Measurements from ENCODE around the gene HUS1B. TPM values are rescaled to one million over a fixed set of nuclear protein-coding genes. Genes with fewer than 3 reads are reported as not detected.

The HUS1B gene
- total RNA-seq, 1 experiment from 2014 or later, result 0.79 TPM

GRCh38 chr6:689223-689622 lies 32.3 kb upstream of the HUS1B start:
- Mint-ChIP-seq H3K4me3 (ENCODE audit: unreplicated experiment) (no peak overlapping the region), H3K9me3 (ENCODE audit: unreplicated experiment) (no peaks in the 10 kb centered on the region), H3K36me3 (ENCODE audit: insufficient read depth, unreplicated experiment) (peaks cover 15% of the 10 kb centered on the region), H3K27ac (ENCODE audit: unreplicated experiment) (no peak overlapping the region), H3K4me1 (ENCODE audit: low read depth, unreplicated experiment) (peaks cover 12% of the 10 kb centered on the region), H3K27me3 (ENCODE audit: insufficient read depth, unreplicated experiment) (no peaks in the 10 kb centered on the region)
- intact Hi-C loops (cut with micrococcal nuclease; ENCODE audit: unreplicated experiment), result loop anchor here (5.0 kb wide), 1 partner anchor 72 kb away; no protein-coding TSS in a partner anchor
- ChIA-PET POLR2A (no interaction called here), CTCF (no interaction called here)
- H3K27me3 ChIP-seq (replicated peaks; ENCODE audit: control insufficient read depth, insufficient read depth, low read length), result no peaks in the 10 kb centered on the region
- H3K4me1 ChIP-seq, result 0 out of 2 replicates have a peak, but pooled peaks cover 3% of the 10 kb centered on the region
- DNase-seq, result no peak
- TF ChIP-seq, protein P1, sequence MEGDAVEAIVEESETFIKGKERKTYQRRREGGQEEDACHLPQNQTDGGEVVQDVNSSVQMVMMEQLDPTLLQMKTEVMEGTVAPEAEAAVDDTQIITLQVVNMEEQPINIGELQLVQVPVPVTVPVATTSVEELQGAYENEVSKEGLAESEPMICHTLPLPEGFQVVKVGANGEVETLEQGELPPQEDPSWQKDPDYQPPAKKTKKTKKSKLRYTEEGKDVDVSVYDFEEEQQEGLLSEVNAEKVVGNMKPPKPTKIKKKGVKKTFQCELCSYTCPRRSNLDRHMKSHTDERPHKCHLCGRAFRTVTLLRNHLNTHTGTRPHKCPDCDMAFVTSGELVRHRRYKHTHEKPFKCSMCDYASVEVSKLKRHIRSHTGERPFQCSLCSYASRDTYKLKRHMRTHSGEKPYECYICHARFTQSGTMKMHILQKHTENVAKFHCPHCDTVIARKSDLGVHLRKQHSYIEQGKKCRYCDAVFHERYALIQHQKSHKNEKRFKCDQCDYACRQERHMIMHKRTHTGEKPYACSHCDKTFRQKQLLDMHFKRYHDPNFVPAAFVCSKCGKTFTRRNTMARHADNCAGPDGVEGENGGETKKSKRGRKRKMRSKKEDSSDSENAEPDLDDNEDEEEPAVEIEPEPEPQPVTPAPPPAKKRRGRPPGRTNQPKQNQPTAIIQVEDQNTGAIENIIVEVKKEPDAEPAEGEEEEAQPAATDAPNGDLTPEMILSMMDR (IDR thresholded peaks at IDR 0.05; ENCODE audit: insufficient read depth in 1 of 2, low read depth in 1 of 2, low read length in 1 of 2, severe bottlenecking in 1 of 2, unreplicated experiment in 1 of 2), result no peak
- H3K9me3 ChIP-seq, result no peaks in the 10 kb centered on the region
- H3K36me3 ChIP-seq (ENCODE audit: control insufficient read depth, insufficient read depth, low read length), result no peaks in the 10 kb centered on the region
- no TSS peak for BruUV-seq (replicated peaks)
- no peak overlapping the region for H3K4me3 ChIP-seq (ENCODE audit: low read depth, low read length)

DNA sequence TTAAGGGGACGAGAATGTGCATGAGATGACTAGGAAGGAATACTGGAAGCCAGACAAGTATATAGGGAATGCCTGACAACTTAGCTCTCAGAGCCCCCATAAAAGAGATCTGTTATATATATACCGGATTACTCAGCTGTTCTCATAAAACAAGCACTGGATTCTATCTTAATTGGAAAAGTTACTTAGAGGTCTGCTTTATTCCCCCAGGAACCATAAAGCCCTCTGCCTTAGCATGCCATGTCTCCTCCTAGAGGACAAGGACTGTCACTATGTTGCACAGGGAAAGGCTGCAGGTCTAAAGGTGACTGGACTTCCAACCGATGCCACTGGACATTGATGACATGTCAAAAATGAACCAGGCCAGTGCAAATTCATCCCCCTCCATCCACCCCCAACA lies 29.6 kb upstream of the HUS1B start:
- intact Hi-C loops (cut with micrococcal nuclease; ENCODE audit: unreplicated experiment), result loop anchor here (5.0 kb wide), 1 partner anchor 69 kb away; no protein-coding TSS in a partner anchor
- TF ChIP-seq, protein P1 (IDR thresholded peaks at IDR 0.05; ENCODE audit: insufficient read depth in 1 of 2, low read depth in 1 of 2, low read length in 1 of 2, severe bottlenecking in 1 of 2, unreplicated experiment in 1 of 2), result peak; percentile 28 to 57
- DNase-seq, result peak in 1 of 2 experiments; percentile 21
- Mint-ChIP-seq H3K36me3 (ENCODE audit: insufficient read depth, unreplicated experiment) (peaks cover 7% of the 10 kb centered on the region), H3K9me3 (ENCODE audit: unreplicated experiment) (no peaks in the 10 kb centered on the region), H3K4me3 (ENCODE audit: unreplicated experiment) (no peak overlapping the region), H3K27me3 (ENCODE audit: insufficient read depth, unreplicated experiment) (no peaks in the 10 kb centered on the region), H3K27ac (ENCODE audit: unreplicated experiment) (no peak overlapping the region), H3K4me1 (ENCODE audit: low read depth, unreplicated experiment) (peaks cover 15% of the 10 kb centered on the region)
- ChIA-PET POLR2A (no interaction called here), CTCF (no interaction called here)
- Histone ChIP-seq H3K36me3 (ENCODE audit: control insufficient read depth, insufficient read depth, low read length) (no peaks in the 10 kb centered on the region), H3K9me3 (no peaks in the 10 kb centered on the region), H3K4me3 (ENCODE audit: low read depth, low read length) (no peak overlapping the region), H3K27me3 (replicated peaks; ENCODE audit: control insufficient read depth, insufficient read depth, low read length) (no peaks in the 10 kb centered on the region), H3K4me1 (no peaks in the 10 kb centered on the region)
- BruUV-seq (replicated peaks), result no TSS peak

DNA sequence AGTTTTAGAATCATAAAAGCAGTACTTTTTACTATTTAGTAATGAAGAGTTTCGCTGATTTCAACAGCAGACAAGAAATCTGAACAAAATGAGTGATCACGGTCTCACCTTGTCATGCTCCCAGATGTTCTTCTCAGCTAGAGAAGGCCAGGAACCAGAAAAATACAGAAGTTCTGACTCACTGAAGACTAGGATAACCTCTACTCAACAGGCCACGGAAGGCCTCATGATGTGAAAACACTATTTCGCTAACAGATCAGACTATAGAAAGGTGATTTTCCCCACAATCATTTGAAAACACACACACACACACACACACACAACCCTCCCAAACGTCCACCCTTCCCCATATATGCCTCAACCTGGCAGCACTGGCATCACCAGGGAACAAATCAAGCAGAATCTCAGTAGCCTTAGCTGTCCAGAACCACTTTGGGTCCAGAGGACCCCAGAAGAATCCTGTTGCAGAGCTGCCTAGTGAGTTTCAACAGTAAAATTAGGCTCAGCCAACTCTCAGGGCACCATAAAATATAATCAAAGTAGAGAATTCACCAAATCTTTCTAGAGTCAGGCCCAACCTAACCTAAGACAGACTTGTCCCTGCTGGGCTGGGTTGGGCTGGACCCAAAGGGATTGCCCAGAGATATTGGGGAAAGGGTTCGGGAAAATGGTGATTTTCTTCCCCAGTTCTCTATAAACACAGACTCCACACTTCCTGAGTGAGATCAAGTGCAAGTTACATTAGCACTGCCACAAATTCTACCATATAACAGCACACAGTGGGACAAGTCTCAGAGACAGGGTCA lies 28.1 kb upstream of the HUS1B start:
- BruUV-seq (replicated peaks), result no TSS peak
- TF ChIP-seq, protein P1 (IDR thresholded peaks at IDR 0.05; ENCODE audit: insufficient read depth in 1 of 2, low read depth in 1 of 2, low read length in 1 of 2, severe bottlenecking in 1 of 2, unreplicated experiment in 1 of 2), result no peak
- H3K36me3 Mint-ChIP-seq (ENCODE audit: insufficient read depth, unreplicated experiment), result peaks cover 7% of the 10 kb centered on the region
- intact Hi-C loops (cut with micrococcal nuclease; ENCODE audit: unreplicated experiment), result loop anchor here (5.0 kb wide), 1 partner anchor 68 kb away; no protein-coding TSS in a partner anchor
- DNase-seq, result no peak
- no peaks in the 10 kb centered on the region for H3K9me3 ChIP-seq
- H3K27me3 ChIP-seq (replicated peaks; ENCODE audit: control insufficient read depth, insufficient read depth, low read length), result no peaks in the 10 kb centered on the region
- H3K9me3 Mint-ChIP-seq (ENCODE audit: unreplicated experiment), result no peaks in the 10 kb centered on the region
- H3K27me3 Mint-ChIP-seq (ENCODE audit: insufficient read depth, unreplicated experiment), result no peaks in the 10 kb centered on the region
- H3K4me3 ChIP-seq (ENCODE audit: low read depth, low read length), result no peak overlapping the region
- H3K4me1 ChIP-seq, result no peaks in the 10 kb centered on the region
- no peak overlapping the region for H3K27ac Mint-ChIP-seq (ENCODE audit: unreplicated experiment)
- peaks cover 9% of the 10 kb centered on the region for H3K4me1 Mint-ChIP-seq (ENCODE audit: low read depth, unreplicated experiment)
- H3K4me3 Mint-ChIP-seq (ENCODE audit: unreplicated experiment), result no peak overlapping the region
- ChIA-PET POLR2A (no interaction called here), CTCF (interaction anchor here (0.8 kb wide), 1 partner anchor 37 kb away, joined by 3 read pairs; no protein-coding TSS in a partner anchor)
- H3K36me3 ChIP-seq (ENCODE audit: control insufficient read depth, insufficient read depth, low read length), result no peaks in the 10 kb centered on the region

All from Caco-2 (cell line).